Measurements from ENCODE around the gene AATK.
"Not testable (repeated sequence)": the region's sequence is repeated elsewhere in the genome, so short reads cannot be mapped to it uniquely, and the experiment has no call there.

Gene AATK

GRCh38 chr17:81161536-81161935 lies 4.5 kb downstream of the AATK start:
- no peak for DNase-seq

- no peak for DNase-seq
Observed at GRCh38 chr17:81160747-81161453, 5.1 kb downstream of the AATK start.

GRCh38 chr17:81160306-81160705 lies 5.7 kb downstream of the AATK start:
- no peak for DNase-seq

- no peak for DNase-seq
Observed at GRCh38 chr17:81159611-81160265, 6.3 kb downstream of the AATK start.

- no peak for DNase-seq
Observed at GRCh38 chr17:81158688-81159590, 7.1 kb downstream of the AATK start.

GRCh38 chr17:81157848-81158687 lies 8.0 kb downstream of the AATK start:
- DNase-seq: no peak

- no peak for DNase-seq
Observed at GRCh38 chr17:81156866-81157805, 8.9 kb downstream of the AATK start.

GRCh38 chr17:81154961-81155360 lies 11.1 kb downstream of the AATK start:
- DNase-seq: no peak

GRCh38 chr17:81154016-81154415 lies 12.0 kb downstream of the AATK start:
- DNase-seq: not testable (repeated sequence)

GRCh38 chr17:81153340-81153803 lies 12.6 kb downstream of the AATK start:
- DNase-seq: no peak

GRCh38 chr17:81152288-81152828 lies 13.7 kb downstream of the AATK start:
- DNase-seq: no peak

GRCh38 chr17:81151278-81151677 lies 14.7 kb downstream of the AATK start:
- no peak for DNase-seq

GRCh38 chr17:81150377-81151077 lies 15.5 kb downstream of the AATK start:
- no peak for DNase-seq

- no peak for DNase-seq
Observed at GRCh38 chr17:81148986-81149533, 17.0 kb downstream of the AATK start.

- DNase-seq: no peak
Observed at GRCh38 chr17:81148571-81148970, 17.4 kb downstream of the AATK start.

- no peak for DNase-seq
Observed at GRCh38 chr17:81147701-81148100, 18.3 kb downstream of the AATK start.

- DNase-seq: not testable (repeated sequence)
Observed at GRCh38 chr17:81146208-81146607, 19.8 kb downstream of the AATK start.

- no peak for DNase-seq
Observed at GRCh38 chr17:81144423-81144781, 21.6 kb downstream of the AATK start.

GRCh38 chr17:81143717-81144422 lies 22.2 kb downstream of the AATK start:
- DNase-seq: no peak

- no peak for DNase-seq
Observed at GRCh38 chr17:81143200-81143527, 22.9 kb downstream of the AATK start.

Measured in NCI-H1048 (cell line).